Endothelial cell of umbilical vein (primary cell): ENCODE data around the gene CAMP. TPM values are rescaled to one million over a fixed set of nuclear protein-coding genes. Genes with fewer than 3 reads are reported as not detected.

Experiments
- BruUV-seq: library from RNA; stranded (reverse); fragments of 400-500 nt; replicated peaks from 2 replicates; lab custom pipeline; 2021; lab: Mats Ljungman, UMichigan
- CTCF ChIA-PET: fragments of 300-600, 350-600 bp; sonication (Branson Sonifier 250); formaldehyde crosslinking; loops from one replicate; lab custom pipeline; 2021; ENCODE audit warnings: antibody characterized with exemption, inconsistent platforms; lab: Charles Lee
- POLR2A ChIA-PET: fragments of 300-600, 350-600 bp; sonication (Branson Sonifier 250); formaldehyde crosslinking; loops from one replicate; lab custom pipeline; 2021; ENCODE audit warnings: antibody characterized with exemption, inconsistent platforms; lab: Charles Lee
- DNase-seq: peaks from one replicate; pipeline ENCODE4 v3.0.0-alpha.2; 2011; ENCODE audit warnings: low read depth, low spot score
- FAIRE-seq: peaks from 2 replicates; lab custom pipeline; 2011; peaks lifted over from hg19 to GRCh38; lab: Jason Lieb, UNC
- H2AFZ ChIP-seq: 2 replicates; pipeline ENCODE4 v1.6.0; 2012; ENCODE audit warnings: low read depth, low read length, control low read depth, inconsistent platforms
- H3K27ac ChIP-seq: 2 replicates; pipeline ENCODE4 v1.5.1; 2011; ENCODE audit warnings: low read depth, mild to moderate bottlenecking, control low read depth, low read length, moderate library complexity; ENCODE audit not compliant: insufficient read depth
- H3K27me3 ChIP-seq, 2 experiments: 2 replicates each; pipeline versions ENCODE4 v1.6.0 to v1.6.1; 2011; ENCODE audit warnings: low read length in 2 of 2, mixed read lengths in 1 of 2; ENCODE audit not compliant: control insufficient read depth in 2 of 2, insufficient read depth in 2 of 2
- H3K36me3 ChIP-seq, 2 experiments: 2 replicates in 1 of 2; 3 replicates in 1 of 2; pipeline ENCODE4 v1.5.1; 2011; ENCODE audit warnings: low read length in 2 of 2, mild to moderate bottlenecking in 1 of 2, moderate library complexity in 1 of 2; ENCODE audit not compliant: control insufficient read depth in 2 of 2, insufficient read depth in 2 of 2; ENCODE audit errors: extremely low read depth in 1 of 2
- H3K4me1 ChIP-seq: 3 replicates; pipeline ENCODE4 v1.5.1; 2011; ENCODE audit warnings: mild to moderate bottlenecking, low read length; ENCODE audit not compliant: control insufficient read depth, insufficient read depth; ENCODE audit errors: extremely low read depth
- H3K4me2 ChIP-seq: 2 replicates; pipeline ENCODE4 v1.6.1; 2011; ENCODE audit warnings: low read length, control low read depth, mixed read lengths; ENCODE audit not compliant: insufficient read depth
- H3K4me3 ChIP-seq, 3 experiments: fragments of 200-600 bp in 1 of 3; sonication (generic), shearing (Covaris generic) in 1 of 3; replicated peaks in 1 of 3; 2 replicates each; pipeline ENCODE4 v1.5.1; 2011 to 2016; ENCODE audit warnings: control low read depth in 3 of 3, low read length in 3 of 3, mild to moderate bottlenecking in 2 of 3, inconsistent platforms in 1 of 3, low read depth in 1 of 3, moderate library complexity in 1 of 3; ENCODE audit not compliant: insufficient read depth in 1 of 3
- H3K79me2 ChIP-seq: 2 replicates; pipeline ENCODE4 v1.6.0; 2012; ENCODE audit warnings: low read length, inconsistent platforms; ENCODE audit not compliant: control insufficient read depth, insufficient read depth
- H3K9ac ChIP-seq: replicated peaks from 2 replicates; pipeline ENCODE3; 2011; ENCODE audit warnings: low read length, control low read depth; ENCODE audit not compliant: insufficient read depth; ENCODE audit errors: extremely low read depth
- H3K9me1 ChIP-seq: replicated peaks from 3 replicates; pipeline ENCODE4 v1.6.0; 2011; ENCODE audit warnings: mild to moderate bottlenecking, low read length; ENCODE audit not compliant: control insufficient read depth, insufficient read depth; ENCODE audit errors: extremely low read depth
- H3K9me3 ChIP-seq: replicated peaks from 2 replicates; pipeline ENCODE4 v1.5.1; 2012; ENCODE audit warnings: low read length, inconsistent platforms; ENCODE audit not compliant: control insufficient read depth, insufficient read depth
- H4K20me1 ChIP-seq: replicated peaks from 2 replicates; pipeline ENCODE3; 2011; ENCODE audit warnings: mild to moderate bottlenecking, low read length; ENCODE audit not compliant: control insufficient read depth, insufficient read depth; ENCODE audit errors: extremely low read depth
- CTCF ChIP-seq, 2 donors: IDR thresholded peaks; 1 replicate in 1 of 2; 2 replicates in 1 of 2; pipeline ENCODE4 v1.5.1; 2011; ENCODE audit warnings: low read length in 2 of 2, mild to moderate bottlenecking in 2 of 2, moderate library complexity in 2 of 2, control low read depth in 1 of 2, inconsistent platforms in 1 of 2, low read depth in 1 of 2; ENCODE audit not compliant: insufficient read depth in 1 of 2; ENCODE audit errors: extremely low read depth in 1 of 2
- EZH2 ChIP-seq: IDR thresholded peaks from 2 replicates; pipeline ENCODE4 v1.6.1; 2012; ENCODE audit warnings: borderline replicate concordance, low read depth, mild to moderate bottlenecking, moderate library complexity, low read length, inconsistent platforms; ENCODE audit not compliant: severe bottlenecking
- FOS ChIP-seq: IDR thresholded peaks from 2 replicates; pipeline ENCODE4 v1.6.1; 2011; ENCODE audit warnings: mild to moderate bottlenecking, low read length, moderate library complexity, borderline replicate concordance; ENCODE audit not compliant: insufficient read depth
- GATA2 ChIP-seq: IDR thresholded peaks from 2 replicates; pipeline ENCODE4 v1.7.0; 2011; ENCODE audit warnings: low read depth, mild to moderate bottlenecking, moderate library complexity, mixed read lengths, low read length; ENCODE audit not compliant: insufficient read length, insufficient read depth
- JUN ChIP-seq: IDR thresholded peaks from 2 replicates; pipeline ENCODE4 v1.6.1; 2011; ENCODE audit warnings: borderline replicate concordance, low read depth; ENCODE audit not compliant: insufficient read length, insufficient read depth
- MAX ChIP-seq: IDR thresholded peaks from 2 replicates; pipeline ENCODE4 v1.6.1; 2011; ENCODE audit not compliant: insufficient read depth, insufficient read length
- MYC ChIP-seq: IDR thresholded peaks from one replicate; pipeline ENCODE4 v1.6.1; 2011; ENCODE audit warnings: mild to moderate bottlenecking, low read depth, low read length
- POLR2A ChIP-seq: IDR thresholded peaks from 2 replicates; pipeline ENCODE4 v1.6.1; 2012; ENCODE audit warnings: low read depth, mild to moderate bottlenecking, control low read depth, low read length
- POLR2AphosphoS5 ChIP-seq: IDR thresholded peaks from 2 replicates; pipeline ENCODE4 v1.6.1; 2012; ENCODE audit warnings: low read depth, mild to moderate bottlenecking, control low read depth, low read length, moderate library complexity; ENCODE audit not compliant: insufficient read depth
- dilution Hi-C: fragments of 300-500 bp; cut with MboI; formaldehyde crosslinking; loops from one replicate; pipeline ENCODE4 v1.15.0; 2019; ENCODE audit warnings: low sequenced_read_pairs; ENCODE audit not compliant: extremely low pct_ligation_motif_present
- intact Hi-C: fragments of 100-400 bp; cut with micrococcal nuclease; formaldehyde crosslinking; loops from one replicate; pipeline ENCODE4 v1.10.0; 2022
- polyA plus RNA-seq, 4 experiments: library from polyadenylated mRNA; depleted of rRNA in 3 of 4; stranded (reverse) in 3 of 4; unstranded in 1 of 4; fragments of >200 nt; gene quantifications; 2 replicates each; pipeline versions ENCODE4 v1.2.1 to v1.2.3, GENCODE V29; 2011 to 2012; ENCODE audit warnings: missing spikeins in 1 of 4
- total RNA-seq: library from RNA; stranded (reverse); gene quantifications from 2 replicates; pipeline ENCODE4 v1.2.3, GENCODE V29; 2021

The CAMP gene
- total and polyA plus RNA-seq, 2 donors (not counting 3 experiments of a cell fraction or from before 2014, with no cell fraction given) = not detected

GRCh38 chr3:48218537-48218936 lies 4.8 kb upstream of the CAMP start:
- no peaks in the 10 kb centered on the region for H3K79me2 ChIP-seq
- CTCF ChIA-PET = interaction anchor here (1.4 kb wide), 1 partner anchor 218 kb away, joined by 4 read pairs; no protein-coding TSS in a partner anchor
- H3K4me1 ChIP-seq = no peaks in the 10 kb centered on the region
- dilution Hi-C loops (no loop called here), intact Hi-C loops (no loop called here)
- peaks cover 0 to 13% of the 10 kb centered on the region in 2 experiments for H3K27me3 ChIP-seq
- no peaks in the 10 kb centered on the region for H3K9me3 ChIP-seq
- H3K9me1 ChIP-seq = no peaks in the 10 kb centered on the region
- no peak overlapping the region for H3K4me2 ChIP-seq
- FAIRE-seq (no peak), DNase-seq (no peak)
- H3K4me3 ChIP-seq = no peak overlapping the region
- no peaks in the 10 kb centered on the region for H3K36me3 ChIP-seq
- no peak overlapping the region for H3K27ac ChIP-seq
- no TSS peak for BruUV-seq
- H4K20me1 ChIP-seq = no peaks in the 10 kb centered on the region
- no peak overlapping the region for H2AFZ ChIP-seq
- POLR2A ChIA-PET = no interaction called here
- no peak overlapping the region for H3K9ac ChIP-seq
- TF ChIP-seq POLR2A = no peak
- TF ChIP-seq JUN = no peak
- no peak for TF ChIP-seq GATA2

DNA sequence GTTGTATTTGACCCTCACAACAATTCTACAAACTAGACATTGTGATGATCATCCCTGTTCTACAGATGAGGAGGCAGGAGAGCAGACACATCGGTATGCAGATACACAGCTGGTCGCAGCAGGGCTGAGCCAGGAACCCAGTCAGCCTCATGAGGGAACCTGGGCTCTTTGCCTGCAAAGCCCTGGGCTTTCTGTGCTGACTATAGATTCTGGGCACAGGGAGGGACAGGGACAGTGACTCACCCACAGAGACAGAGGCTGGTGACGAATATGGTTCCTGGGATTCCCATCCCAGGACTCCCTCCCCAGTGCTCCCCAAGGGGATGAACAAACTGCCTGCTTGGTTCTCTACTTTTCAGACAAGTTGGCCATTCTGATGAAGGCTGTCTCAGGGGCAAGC lies 3.8 kb upstream of the CAMP start:
- no peaks in the 10 kb centered on the region for H4K20me1 ChIP-seq
- peaks cover 0 to 13% of the 10 kb centered on the region in 2 experiments for H3K27me3 ChIP-seq
- FAIRE-seq = no peak
- no peaks in the 10 kb centered on the region for H3K36me3 ChIP-seq
- no peaks in the 10 kb centered on the region for H3K79me2 ChIP-seq
- no peaks in the 10 kb centered on the region for H3K4me1 ChIP-seq
- TF ChIP-seq CTCF (IDR thresholded peaks at IDR 0.05; ENCODE audit: extremely low read depth in 1 of 2, insufficient read depth in 1 of 2, low read depth in 1 of 2, low read length in 2 of 2) (no peak), MAX (no peak), POLR2AphosphoS5 (no peak), GATA2 (no peak), EZH2 (no peak), POLR2A (no peak), JUN (no peak), MYC (no peak), FOS (no peak)
- H3K9me1 ChIP-seq = no peaks in the 10 kb centered on the region
- H3K9ac ChIP-seq = no peak overlapping the region
- dilution Hi-C loops (no loop called here), intact Hi-C loops (no loop called here)
- ChIA-PET CTCF (interaction anchor here (1.0 to 1.4 kb wide), 2 partner anchors 10 to 217 kb away, joined by 3 to 4 read pairs; no protein-coding TSS in a partner anchor), POLR2A (no interaction called here)
- no peak overlapping the region for H3K4me3 ChIP-seq
- BruUV-seq = no TSS peak
- no peak overlapping the region for H3K27ac ChIP-seq
- no peak for DNase-seq
- H3K4me2 ChIP-seq = no peak overlapping the region
- no peak overlapping the region for H2AFZ ChIP-seq
- no peaks in the 10 kb centered on the region for H3K9me3 ChIP-seq
